ENCODE results near the gene ATP1A1.

GRCh38 chr1:116380499-116381242 lies 7.6 kb downstream of the ATP1A1 start:
- TF ChIP-seq CTCF (IDR thresholded peaks at IDR 0.05 in 2 of 3, conservative IDR thresholded peaks at IDR 0.05 in 1 of 3; ENCODE audit: insufficient read depth in 2 of 3, low read depth in 1 of 3, low read length in 3 of 3) (no peak), POLR2A (conservative IDR thresholded peaks at IDR 0.05) (no peak), CAMTA2 (CRISPR knock-in tag; conservative IDR thresholded peaks at IDR 0.05) (no peak)
- TF ChIP-seq, protein P1, sequence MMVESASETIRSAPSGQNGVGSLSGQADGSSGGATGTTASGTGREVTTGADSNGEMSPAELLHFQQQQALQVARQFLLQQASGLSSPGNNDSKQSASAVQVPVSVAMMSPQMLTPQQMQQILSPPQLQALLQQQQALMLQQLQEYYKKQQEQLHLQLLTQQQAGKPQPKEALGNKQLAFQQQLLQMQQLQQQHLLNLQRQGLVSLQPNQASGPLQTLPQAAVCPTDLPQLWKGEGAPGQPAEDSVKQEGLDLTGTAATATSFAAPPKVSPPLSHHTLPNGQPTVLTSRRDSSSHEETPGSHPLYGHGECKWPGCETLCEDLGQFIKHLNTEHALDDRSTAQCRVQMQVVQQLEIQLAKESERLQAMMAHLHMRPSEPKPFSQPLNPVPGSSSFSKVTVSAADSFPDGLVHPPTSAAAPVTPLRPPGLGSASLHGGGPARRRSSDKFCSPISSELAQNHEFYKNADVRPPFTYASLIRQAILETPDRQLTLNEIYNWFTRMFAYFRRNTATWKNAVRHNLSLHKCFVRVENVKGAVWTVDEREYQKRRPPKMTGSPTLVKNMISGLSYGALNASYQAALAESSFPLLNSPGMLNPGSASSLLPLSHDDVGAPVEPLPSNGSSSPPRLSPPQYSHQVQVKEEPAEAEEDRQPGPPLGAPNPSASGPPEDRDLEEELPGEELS (CRISPR knock-in tag; IDR thresholded peaks at IDR 0.05; ENCODE audit: borderline replicate concordance), result no peak
- TF ChIP-seq, protein P2, sequence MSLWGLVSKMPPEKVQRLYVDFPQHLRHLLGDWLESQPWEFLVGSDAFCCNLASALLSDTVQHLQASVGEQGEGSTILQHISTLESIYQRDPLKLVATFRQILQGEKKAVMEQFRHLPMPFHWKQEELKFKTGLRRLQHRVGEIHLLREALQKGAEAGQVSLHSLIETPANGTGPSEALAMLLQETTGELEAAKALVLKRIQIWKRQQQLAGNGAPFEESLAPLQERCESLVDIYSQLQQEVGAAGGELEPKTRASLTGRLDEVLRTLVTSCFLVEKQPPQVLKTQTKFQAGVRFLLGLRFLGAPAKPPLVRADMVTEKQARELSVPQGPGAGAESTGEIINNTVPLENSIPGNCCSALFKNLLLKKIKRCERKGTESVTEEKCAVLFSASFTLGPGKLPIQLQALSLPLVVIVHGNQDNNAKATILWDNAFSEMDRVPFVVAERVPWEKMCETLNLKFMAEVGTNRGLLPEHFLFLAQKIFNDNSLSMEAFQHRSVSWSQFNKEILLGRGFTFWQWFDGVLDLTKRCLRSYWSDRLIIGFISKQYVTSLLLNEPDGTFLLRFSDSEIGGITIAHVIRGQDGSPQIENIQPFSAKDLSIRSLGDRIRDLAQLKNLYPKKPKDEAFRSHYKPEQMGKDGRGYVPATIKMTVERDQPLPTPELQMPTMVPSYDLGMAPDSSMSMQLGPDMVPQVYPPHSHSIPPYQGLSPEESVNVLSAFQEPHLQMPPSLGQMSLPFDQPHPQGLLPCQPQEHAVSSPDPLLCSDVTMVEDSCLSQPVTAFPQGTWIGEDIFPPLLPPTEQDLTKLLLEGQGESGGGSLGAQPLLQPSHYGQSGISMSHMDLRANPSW (CRISPR knock-in tag; IDR thresholded peaks at IDR 0.05), result no peak
